ENCODE data around the gene SPINDOC. TPM values are rescaled to one million over a fixed set of nuclear protein-coding genes. Genes with fewer than 3 reads are reported as not detected.

Gene SPINDOC
- total RNA-seq, 1 experiment from 2014 or later: 50.9 TPM

GRCh38 chr11:63813035-63813562 lies at the start of gene SPINDOC (continued):
- TF ChIP-seq EZH2 (IDR thresholded peaks at IDR 0.05) (no peak), SP1 (IDR thresholded peaks at IDR 0.05; ENCODE audit: low read depth) (no peak), MAX (IDR thresholded peaks at IDR 0.05) (peak; percentile 57)

GRCh38 chr11:63763496-63764339 lies 49.5 kb upstream of the SPINDOC start:
- H3K4me2 ChIP-seq (ENCODE audit: low read length): no peak overlapping the region
- ChIA-PET CTCF (no interaction called here), RAD21 (ENCODE audit: low non-redundant PET in 1 of 2, low total read pairs in 2 of 2, uncharacterized antibody in 2 of 2, unreplicated experiment in 2 of 2) (no interaction called here), POLR2A (no interaction called here)
- no peak for ATAC-seq
- no peak overlapping the region for H3K27ac ChIP-seq (ENCODE audit: low read depth, low read length)
- H3K4me3 ChIP-seq (replicated peaks in 1 of 2; ENCODE audit: low read depth in 1 of 2, low read length in 2 of 2): no peak overlapping the region
- no peak overlapping the region for H3K9ac ChIP-seq (ENCODE audit: low read length)
- intact Hi-C loops (cut with micrococcal nuclease): no loop called here
- no peaks in the 10 kb centered on the region for H3K27me3 ChIP-seq (ENCODE audit: insufficient read depth, low read length)
- no TSS peak for BruUV-seq (replicated peaks)
- no peaks in the 10 kb centered on the region for H3K9me3 ChIP-seq (ENCODE audit: control insufficient read depth in 1 of 2, insufficient read depth in 1 of 2, low read depth in 1 of 2, low read length in 2 of 2)
- peaks cover 4 to 5% of the 10 kb centered on the region in 2 experiments; a peak in 2 of 4 replicates for H3K36me3 ChIP-seq (ENCODE audit: control insufficient read depth in 1 of 2, insufficient read depth in 2 of 2, low read length in 2 of 2)
- no peak overlapping the region for H2AFZ ChIP-seq (ENCODE audit: low read depth, low read length, poor library complexity, severe bottlenecking)
- H3K79me2 ChIP-seq (ENCODE audit: insufficient read depth, low read length): peaks cover 21% of the 10 kb centered on the region
- H3K4me1 ChIP-seq (ENCODE audit: control insufficient read depth in 1 of 2, insufficient read depth in 2 of 2, low read length in 2 of 2): peaks cover 10 to 17% of the 10 kb centered on the region in 2 experiments
- H4K20me1 ChIP-seq (ENCODE audit: insufficient read depth): peaks cover 9% of the 10 kb centered on the region; the same call in 1 of the 2 replicates
- no peak for DNase-seq (ENCODE audit: low read depth, low spot score)
- no peaks in the 10 kb centered on the region for H3K9me2 ChIP-seq (ENCODE audit: insufficient read depth)
- TF ChIP-seq SP1 (IDR thresholded peaks at IDR 0.05; ENCODE audit: low read depth): no peak
- no peak for TF ChIP-seq ELF1 (IDR thresholded peaks at IDR 0.05; ENCODE audit: borderline replicate concordance, low read depth)
- no peak for TF ChIP-seq EZH2 (IDR thresholded peaks at IDR 0.05)
- TF ChIP-seq CEBPB (IDR thresholded peaks at IDR 0.05; ENCODE audit: low read depth): no peak
- TF ChIP-seq CTCF (IDR thresholded peaks at IDR 0.05 in 2 of 3, conservative IDR thresholded peaks at IDR 0.05 in 1 of 3; ENCODE audit: borderline replicate concordance in 1 of 3, insufficient read depth in 1 of 3, low read depth in 2 of 3, low read length in 2 of 3): no peak
- no peak for TF ChIP-seq REST (IDR thresholded peaks at IDR 0.05; ENCODE audit: low read depth)
- TF ChIP-seq POLR2A (IDR thresholded peaks at IDR 0.05; ENCODE audit: borderline replicate concordance, extremely low read depth, insufficient read depth, insufficient read length): no peak
- no peak for TF ChIP-seq CBX3 (IDR thresholded peaks at IDR 0.05; ENCODE audit: low read depth)
- TF ChIP-seq ATF3 (IDR thresholded peaks at IDR 0.05): no peak
- TF ChIP-seq YY1 (IDR thresholded peaks at IDR 0.05; ENCODE audit: extremely low read depth, insufficient replicate concordance, low read depth, low read length): no peak
- TF ChIP-seq JUND (IDR thresholded peaks at IDR 0.05): no peak
- TF ChIP-seq EZH2phosphoT487 (IDR thresholded peaks at IDR 0.05; ENCODE audit: borderline replicate concordance): no peak
- TF ChIP-seq SRF (IDR thresholded peaks at IDR 0.05; ENCODE audit: low read depth): no peak
- no peak for TF ChIP-seq MAX (IDR thresholded peaks at IDR 0.05)
- no peak for TF ChIP-seq ZBTB33 (IDR thresholded peaks at IDR 0.05; ENCODE audit: extremely low read depth, insufficient replicate concordance, low read length)
